SU-DHL-6 (cell line): Measurements from ENCODE around the gene ZMIZ1.

Source experiments
- EZH2phosphoT487 ChIP-seq: fragments of 200-600 bp; sonication (generic), shearing (Covaris generic); conservative IDR thresholded peaks from 2 replicates; pipeline ENCODE4 v1.6.1; 2018; ENCODE audit warnings: mild to moderate bottlenecking, antibody characterized with exemption, low read length, moderate library complexity, mixed read lengths
- TF ChIP-seq, protein P1 (sequence below): fragments of 200-600 bp; sonication (generic); IDR thresholded peaks from one replicate; pipeline ENCODE4 v1.5.1; 2017; ENCODE audit warnings: antibody characterized with exemption, mild to moderate bottlenecking, low read length, moderate library complexity; ENCODE audit not compliant: insufficient read depth, poor library complexity, severe bottlenecking

DNA sequence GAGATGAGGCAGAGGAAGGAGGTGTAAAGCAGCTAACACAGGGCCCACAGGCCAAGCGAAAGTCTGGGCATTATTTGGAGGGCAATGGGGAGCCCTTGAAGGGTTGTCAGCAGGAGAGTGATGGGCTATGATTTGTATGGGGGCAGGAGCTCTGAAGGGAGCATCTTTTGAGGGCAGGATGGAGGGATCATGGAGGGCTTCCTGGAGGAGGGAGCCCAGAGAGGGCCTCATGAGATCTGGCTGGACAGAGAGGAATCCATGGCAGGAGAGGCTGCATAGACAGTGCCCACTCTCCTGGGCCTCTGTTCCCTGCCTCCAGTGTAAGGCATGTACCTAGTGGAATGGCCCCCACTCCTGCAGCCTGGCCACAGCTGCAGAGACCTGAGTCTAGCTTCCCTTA is 141.9 kb downstream of the ZMIZ1 start:
- TF ChIP-seq, protein P1, sequence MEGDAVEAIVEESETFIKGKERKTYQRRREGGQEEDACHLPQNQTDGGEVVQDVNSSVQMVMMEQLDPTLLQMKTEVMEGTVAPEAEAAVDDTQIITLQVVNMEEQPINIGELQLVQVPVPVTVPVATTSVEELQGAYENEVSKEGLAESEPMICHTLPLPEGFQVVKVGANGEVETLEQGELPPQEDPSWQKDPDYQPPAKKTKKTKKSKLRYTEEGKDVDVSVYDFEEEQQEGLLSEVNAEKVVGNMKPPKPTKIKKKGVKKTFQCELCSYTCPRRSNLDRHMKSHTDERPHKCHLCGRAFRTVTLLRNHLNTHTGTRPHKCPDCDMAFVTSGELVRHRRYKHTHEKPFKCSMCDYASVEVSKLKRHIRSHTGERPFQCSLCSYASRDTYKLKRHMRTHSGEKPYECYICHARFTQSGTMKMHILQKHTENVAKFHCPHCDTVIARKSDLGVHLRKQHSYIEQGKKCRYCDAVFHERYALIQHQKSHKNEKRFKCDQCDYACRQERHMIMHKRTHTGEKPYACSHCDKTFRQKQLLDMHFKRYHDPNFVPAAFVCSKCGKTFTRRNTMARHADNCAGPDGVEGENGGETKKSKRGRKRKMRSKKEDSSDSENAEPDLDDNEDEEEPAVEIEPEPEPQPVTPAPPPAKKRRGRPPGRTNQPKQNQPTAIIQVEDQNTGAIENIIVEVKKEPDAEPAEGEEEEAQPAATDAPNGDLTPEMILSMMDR: no peak
- no peak for TF ChIP-seq EZH2phosphoT487
